GM19025 (cell line): ENCODE data around the gene IFNA8.
"Not testable (repeated sequence)": the region's sequence is repeated elsewhere in the genome, so short reads cannot be mapped to it uniquely, and the experiment has no call there.

Experiments
- ATAC-seq: cut with Tn5 transposase; IDR thresholded peaks from one replicate; pipeline ENCODE4 v1.9.1; 2021; ENCODE audit warnings: mild to moderate bottlenecking, low read depth, moderate library complexity; ENCODE audit not compliant: unreplicated experiment

Gene IFNA8

GRCh38 chr9:21408817-21409216 is at the start of gene IFNA8:
IFNA8 (plus strand) TSS chr9:21409117; CDS start chr9:21409177, 60 bp downstream.
- ATAC-seq = no peak

- ATAC-seq = no peak
Measured at GRCh38 chr9:21362287-21362686, 46.6 kb upstream of the IFNA8 start.

DNA sequence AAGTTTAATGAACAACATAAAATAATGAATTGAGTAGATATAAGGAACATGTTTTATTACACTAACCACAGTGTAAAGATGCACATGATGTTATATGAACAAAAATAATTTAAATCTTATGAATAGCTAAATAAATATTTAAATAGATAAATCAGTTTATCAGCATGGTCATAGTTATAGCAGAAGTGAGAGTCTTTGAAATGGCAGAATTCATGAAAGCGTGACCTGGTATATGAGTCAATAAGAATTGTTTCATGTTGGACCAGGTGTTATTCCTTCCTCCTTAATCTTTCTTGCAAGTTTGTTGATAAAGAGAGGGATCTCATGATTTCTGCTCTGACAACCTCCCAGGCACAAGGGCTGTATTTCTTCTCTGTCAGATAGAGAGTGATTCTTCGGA is 41.7 kb upstream of the IFNA8 start:
- not testable (repeated sequence) for ATAC-seq

DNA sequence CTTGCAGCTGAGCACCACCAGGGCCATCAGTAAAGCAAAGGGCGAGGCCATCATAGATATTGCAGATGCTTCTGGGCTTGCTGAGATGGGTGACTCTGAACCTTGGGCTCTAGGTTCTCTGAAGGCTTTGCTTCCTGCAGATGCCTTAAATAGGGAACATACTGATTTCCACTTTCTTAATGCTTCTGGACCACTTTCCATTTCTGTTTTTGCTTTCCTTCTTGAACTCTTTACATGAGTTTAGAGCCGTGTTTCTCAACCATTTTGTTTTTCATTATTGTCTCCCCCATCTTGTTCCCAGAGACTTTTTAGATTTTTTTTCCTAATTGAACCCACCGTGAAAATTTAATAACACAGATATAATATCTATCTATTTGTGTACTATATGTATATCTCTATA is 41.0 kb upstream of the IFNA8 start, which contains the start of gene IFNA13:
Gene IFNA13, minus strand, starts transcription at position 101 of the 400 bp plus-strand sequence. Its CDS starts 47 bp downstream, at position 54.
- no peak for ATAC-seq

- ATAC-seq = not testable (repeated sequence)
Measured at GRCh38 chr9:21371467-21371866, 37.5 kb upstream of the IFNA8 start.

DNA sequence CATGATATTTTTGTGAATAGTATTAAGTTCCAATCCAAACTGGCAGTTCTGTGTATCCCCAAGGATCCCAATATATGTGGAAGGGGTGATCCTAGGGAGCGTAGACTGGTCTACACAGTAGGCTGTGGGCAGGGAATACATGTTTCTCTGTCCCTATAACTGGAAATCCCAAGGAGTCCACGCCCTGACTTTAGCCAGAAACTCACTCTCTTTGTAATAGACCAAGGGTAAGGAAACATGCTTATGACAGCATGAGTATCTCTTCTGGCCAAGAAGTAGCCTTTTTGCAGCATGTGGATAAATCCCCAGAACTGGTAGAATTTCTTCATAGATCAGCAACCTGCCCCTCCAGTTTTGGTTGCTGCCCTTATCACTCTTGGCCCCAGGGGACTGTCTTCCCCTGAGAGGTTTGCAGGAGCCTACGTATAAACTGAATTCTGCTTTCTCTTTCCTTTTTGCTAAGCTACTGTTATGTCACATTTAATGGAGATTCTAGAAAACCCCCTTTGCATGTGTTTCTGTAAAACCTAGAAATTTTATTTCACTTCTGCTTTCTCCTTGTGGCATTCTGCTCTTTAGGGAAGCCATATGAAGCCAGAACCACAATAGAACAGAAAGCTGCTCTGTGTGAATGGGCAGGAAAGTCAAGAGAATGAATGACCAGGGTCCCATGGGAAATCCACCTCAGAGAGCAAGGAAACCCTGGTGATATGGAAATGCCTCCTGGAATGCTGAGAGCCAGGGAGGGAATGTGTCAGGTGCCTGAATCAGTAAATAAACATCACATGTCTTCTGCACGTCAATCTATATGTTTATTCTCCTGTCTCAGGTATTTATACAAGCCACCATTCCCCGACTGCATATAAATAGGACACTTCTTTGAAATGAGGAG is 27.2 kb upstream of the IFNA8 start:
- peak; percentile 95 for ATAC-seq

GRCh38 chr9:21383627-21384026 is 25.3 kb upstream of the IFNA8 start:
- no peak for ATAC-seq

DNA sequence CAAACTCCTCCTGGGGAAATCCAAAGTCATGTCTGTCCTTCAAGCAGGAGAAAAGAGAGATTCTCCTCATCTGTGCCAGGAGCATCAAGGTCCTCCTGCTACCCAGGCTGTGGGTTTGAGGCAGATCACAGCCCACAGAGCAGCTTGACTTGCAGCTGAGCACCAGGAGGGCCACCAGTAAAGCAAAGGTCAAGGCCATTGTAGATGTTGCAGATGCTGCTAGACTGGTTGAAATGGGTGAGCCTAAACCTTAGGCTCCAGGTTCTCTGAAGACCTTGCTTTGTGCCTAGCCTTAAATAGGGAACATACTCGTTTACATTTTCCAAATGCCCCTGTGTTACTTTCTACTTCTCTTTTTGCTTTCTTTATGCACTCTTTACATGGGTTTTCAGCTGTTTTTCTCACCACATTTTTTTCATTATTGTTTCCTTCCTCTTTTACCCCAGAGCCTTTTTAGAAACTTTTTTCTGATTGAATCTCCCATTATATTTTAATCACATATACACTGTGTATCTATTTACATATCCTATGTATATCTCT is 23.7 kb upstream of the IFNA8 start, which contains the start of gene IFNA2:
Gene IFNA2, minus strand, starts transcription at position 268 of the 540 bp plus-strand sequence. Its CDS starts 69 bp downstream, at position 199.
- no peak for ATAC-seq

DNA sequence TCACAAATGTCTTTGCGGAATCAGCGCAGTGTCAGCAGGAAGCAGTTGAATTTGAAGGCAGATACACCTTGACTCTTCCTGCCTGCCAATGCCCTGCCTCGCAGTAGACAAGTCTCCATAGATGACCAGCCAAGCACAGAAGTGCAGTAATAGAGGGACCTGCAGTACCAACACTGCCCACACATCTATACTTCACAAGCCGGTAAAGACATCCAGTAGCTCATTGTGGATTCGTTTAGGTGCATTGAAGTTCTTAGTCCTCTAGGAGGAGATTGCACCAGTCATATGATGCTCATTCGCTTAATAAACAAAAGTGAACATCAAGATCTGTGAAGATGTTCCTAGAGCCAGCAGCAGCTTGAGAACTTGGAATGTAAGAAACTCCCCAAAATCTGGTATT is 16.6 kb upstream of the IFNA8 start:
- ATAC-seq = peak; percentile 70

DNA sequence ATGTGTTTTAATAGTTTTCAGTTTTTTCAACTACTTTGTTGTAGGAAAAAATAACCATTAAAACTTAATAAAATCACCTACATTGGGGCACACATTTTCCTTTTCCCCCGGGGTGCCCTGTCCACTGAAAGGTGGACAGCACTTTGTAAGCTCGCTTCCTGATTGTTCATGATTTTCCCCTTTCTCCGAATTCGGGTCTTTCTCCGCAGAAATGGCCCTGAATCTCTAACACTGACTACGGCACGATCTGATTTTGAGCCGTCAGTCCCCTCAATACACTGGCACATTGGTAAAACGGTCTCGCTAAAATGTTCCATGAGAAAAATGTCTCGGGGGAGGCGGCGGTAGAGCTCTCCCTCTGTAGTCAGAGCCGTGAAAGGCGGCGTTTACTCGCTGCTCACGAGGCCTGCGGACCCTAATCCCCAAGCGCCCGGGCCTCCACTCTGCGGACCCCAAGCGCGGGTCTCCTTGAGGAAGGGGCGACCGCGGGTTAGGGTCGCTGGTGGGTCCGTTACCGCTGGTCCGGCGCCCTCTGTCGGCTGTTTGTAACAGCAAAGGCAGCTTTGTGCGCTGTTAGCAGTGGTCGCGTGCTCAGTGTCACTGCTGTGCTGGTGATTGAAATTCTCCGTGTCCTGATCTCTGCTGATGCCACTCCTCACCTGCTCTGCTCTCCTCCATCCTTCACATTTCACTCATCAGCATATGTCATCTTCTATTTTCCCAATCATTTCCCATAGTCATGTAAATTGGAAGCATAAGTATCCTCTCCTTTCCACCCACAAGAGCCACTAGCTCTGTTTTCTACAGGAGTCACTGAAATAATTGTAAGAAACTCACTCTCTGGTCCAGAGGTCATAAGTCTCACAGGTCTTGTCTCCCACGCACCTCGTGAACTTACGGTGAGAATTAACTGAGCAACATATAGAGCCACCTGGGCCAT is 12.9 kb upstream of the IFNA8 start:
- ATAC-seq = peak; percentile 57

DNA sequence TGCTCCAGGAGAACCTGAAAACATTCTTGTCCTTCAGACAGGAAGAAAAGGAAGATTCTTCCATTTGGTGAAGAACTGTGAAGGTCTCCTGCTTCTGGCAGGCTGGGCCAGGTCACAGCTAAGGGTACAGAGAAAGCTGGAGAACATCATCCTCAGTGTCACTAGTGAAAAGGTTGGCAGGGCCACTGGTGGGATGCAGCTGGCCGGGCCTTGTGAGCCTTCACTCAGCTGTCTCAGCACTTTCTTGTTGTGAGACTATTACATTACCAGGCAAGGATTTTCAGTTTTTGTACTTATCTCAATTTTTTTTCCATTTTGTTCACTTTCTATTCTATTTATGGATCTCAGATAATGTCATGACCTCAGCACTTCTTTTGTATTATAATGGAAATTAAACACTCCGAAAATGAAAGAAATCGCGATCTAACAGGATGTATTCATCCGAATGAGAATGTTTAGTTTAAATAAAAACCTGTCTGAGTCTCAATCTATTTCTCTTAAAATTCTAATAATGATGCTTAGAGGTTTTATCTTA is 9.9 kb upstream of the IFNA8 start:
- ATAC-seq = no peak

GRCh38 chr9:21399956-21400355 is 9.0 kb upstream of the IFNA8 start:
- no peak for ATAC-seq

DNA sequence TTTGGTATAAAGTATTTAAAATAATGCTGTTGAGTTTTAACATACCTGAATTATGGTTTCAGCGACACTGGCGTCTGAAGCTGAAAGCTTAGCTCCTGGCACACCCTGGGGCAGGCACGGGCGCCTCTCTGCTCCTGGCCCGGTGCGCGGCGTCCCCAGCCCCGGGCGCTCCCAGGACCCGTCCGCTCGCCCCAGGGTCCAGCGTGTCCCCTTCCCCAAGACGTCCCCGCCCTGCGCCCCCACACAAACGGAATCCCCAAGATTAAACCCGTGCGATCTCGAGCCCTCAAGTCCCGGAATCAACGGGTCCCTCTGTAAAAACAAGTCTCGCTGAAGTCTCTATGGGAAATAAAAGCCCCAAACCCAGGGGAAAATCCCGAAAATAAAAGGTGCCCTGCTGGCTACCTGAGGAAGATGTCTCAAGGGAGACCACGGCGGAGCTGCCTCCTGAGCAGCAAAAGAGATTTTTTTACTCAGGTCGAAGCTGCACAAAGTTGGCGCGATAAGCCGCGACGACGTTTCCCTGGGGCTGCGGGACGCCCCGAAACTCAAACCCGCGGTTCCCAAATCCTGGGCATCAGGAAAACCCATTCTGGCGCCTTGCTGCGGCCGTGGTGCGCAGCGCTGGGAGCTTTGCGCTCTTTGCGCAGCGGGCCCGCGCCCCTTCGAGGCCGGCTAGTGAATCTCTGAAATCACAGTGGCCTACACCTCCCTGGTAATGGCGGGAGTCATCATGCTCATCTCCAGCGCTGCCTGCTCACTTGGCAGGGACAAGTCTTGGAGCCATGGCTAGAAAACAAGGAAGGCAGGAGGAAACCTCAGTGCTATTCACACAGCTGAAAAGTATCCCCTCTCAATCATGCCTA is 6.3 kb upstream of the IFNA8 start:
- no peak for ATAC-seq

GRCh38 chr9:21404146-21404545 is 4.8 kb upstream of the IFNA8 start:
- no peak for ATAC-seq

DNA sequence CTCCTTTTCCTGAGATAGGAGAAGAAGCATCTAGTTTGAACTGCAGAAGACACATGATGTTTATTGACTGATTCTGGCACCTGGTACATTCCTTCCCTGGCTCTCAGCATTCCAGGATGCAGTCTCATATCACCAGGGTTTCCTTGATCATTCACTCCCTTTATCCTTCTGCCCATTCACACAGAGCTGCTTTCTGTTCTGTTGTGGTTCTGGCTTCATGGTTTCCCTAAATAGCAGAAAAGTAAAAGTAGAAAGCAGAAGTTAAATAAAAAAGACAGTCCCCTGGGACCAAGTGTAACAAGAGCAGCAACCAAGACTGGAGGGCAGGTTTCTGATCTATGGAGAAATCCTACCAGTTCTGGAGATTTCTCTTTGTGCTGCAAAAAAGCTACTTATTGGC is 3.2 kb downstream of the IFNA8 start:
- ATAC-seq = no peak

DNA sequence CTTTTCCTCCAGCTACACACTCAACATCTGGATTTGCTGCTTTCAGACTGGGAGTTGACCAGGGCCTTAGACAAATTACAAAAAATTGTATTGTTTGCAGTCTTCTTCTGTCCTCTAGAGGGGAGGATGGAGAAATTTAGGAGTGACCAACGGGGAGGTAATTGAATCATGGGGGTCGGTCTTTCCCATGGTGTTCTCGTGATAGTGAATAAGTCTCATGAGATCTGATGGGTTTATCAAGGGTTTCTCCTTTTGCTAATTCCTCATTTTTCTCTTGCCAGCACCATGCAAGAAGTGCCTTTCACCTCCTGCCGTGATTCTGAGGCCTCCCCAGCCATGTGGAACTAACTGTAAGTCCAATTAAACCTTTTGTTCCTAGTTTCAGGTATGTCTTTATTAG is 4.2 kb downstream of the IFNA8 start:
- no peak for ATAC-seq

- ATAC-seq = no peak
Measured at GRCh38 chr9:21413624-21414023, 4.7 kb downstream of the IFNA8 start.

- no peak for ATAC-seq
Measured at GRCh38 chr9:21414220-21414940, 5.5 kb downstream of the IFNA8 start.
